H1 (cell line): ENCODE measurements around the gene CNNM1. TPM values are rescaled to one million over a fixed set of nuclear protein-coding genes. Genes with fewer than 3 reads are reported as not detected.

Experiments used
- GABPA ChIP-seq: IDR thresholded peaks from 2 replicates; pipeline ENCODE4 v1.6.1; 2011; ENCODE audit warnings: mild to moderate bottlenecking, low read length, moderate library complexity, borderline replicate concordance; ENCODE audit not compliant: insufficient read depth
- GTF2F1 ChIP-seq: IDR thresholded peaks from 2 replicates; pipeline ENCODE4 v1.6.1; 2012; ENCODE audit warnings: low read depth, low read length, improper control_type of control experiment, borderline replicate concordance
- polyA plus RNA-seq, 7 experiments: library from polyadenylated mRNA; depleted of rRNA in 3 of 7; stranded (reverse) in 5 of 7; unstranded in 2 of 7; fragments of >200 nt in 5 of 7; fragments of 200-250 nt in 2 of 7; gene quantifications; 1 replicate in 5 of 7; 2 replicates in 1 of 7; 4 replicates in 1 of 7; pipeline versions ENCODE4 v1.2.1 to v1.2.3, GENCODE V29; 2011 to 2013; ENCODE audit warnings: missing spikeins in 2 of 7, mixed read lengths in 2 of 7
- total RNA-seq: library from RNA; stranded (reverse); fragmentation: NEBNext Ultra II Directional; extraction: Animal tissue kit (Norgen Biotek cat#: 25700); gene quantifications from 2 replicates; pipeline ENCODE4 v1.2.1, GENCODE V29; 2021

Gene CNNM1
- total and polyA plus RNA-seq, 2 of the 8 experiments (the other 6 are each of a cell fraction or from before 2014, with no cell fraction given): 0.74 to 0.92 TPM

DNA sequence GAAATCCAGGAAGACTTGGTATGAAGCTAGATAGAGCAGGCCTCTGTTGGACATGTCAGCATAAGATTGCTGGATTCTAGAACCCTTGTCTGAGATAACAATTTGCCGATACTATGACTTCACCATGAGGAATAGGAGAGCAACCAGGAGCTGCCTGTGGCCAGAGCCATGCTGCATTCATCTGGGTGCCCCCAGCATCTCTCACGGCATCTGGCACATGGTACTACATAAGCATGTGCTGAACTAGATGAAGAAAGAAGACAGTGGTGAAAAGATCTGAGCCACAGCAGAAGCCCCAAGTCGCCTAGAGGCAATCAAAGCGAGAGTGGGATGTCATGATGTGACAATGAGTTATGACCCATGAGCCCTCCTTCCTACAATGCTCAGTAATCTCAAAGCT lies 81.7 kb downstream of the CNNM1 start (continued):
- TF ChIP-seq GABPA: no peak
- no peak for TF ChIP-seq GTF2F1
